NT2/D1 (cell line): ENCODE measurements around the gene GJC2.

ENCODE experiments used
- SUZ12 ChIP-seq: IDR thresholded peaks from 2 replicates; pipeline ENCODE4 v1.6.1; 2011; ENCODE audit not compliant: insufficient read length, insufficient read depth; ENCODE audit errors: extremely low read depth
- YY1 ChIP-seq: IDR thresholded peaks from 2 replicates; pipeline ENCODE4 v1.6.1; 2011; ENCODE audit not compliant: insufficient read length, insufficient read depth
- ZNF274 ChIP-seq: IDR thresholded peaks from 2 replicates; pipeline ENCODE4 v1.6.1; 2011; ENCODE audit warnings: mild to moderate bottlenecking, low read depth, low read length

DNA sequence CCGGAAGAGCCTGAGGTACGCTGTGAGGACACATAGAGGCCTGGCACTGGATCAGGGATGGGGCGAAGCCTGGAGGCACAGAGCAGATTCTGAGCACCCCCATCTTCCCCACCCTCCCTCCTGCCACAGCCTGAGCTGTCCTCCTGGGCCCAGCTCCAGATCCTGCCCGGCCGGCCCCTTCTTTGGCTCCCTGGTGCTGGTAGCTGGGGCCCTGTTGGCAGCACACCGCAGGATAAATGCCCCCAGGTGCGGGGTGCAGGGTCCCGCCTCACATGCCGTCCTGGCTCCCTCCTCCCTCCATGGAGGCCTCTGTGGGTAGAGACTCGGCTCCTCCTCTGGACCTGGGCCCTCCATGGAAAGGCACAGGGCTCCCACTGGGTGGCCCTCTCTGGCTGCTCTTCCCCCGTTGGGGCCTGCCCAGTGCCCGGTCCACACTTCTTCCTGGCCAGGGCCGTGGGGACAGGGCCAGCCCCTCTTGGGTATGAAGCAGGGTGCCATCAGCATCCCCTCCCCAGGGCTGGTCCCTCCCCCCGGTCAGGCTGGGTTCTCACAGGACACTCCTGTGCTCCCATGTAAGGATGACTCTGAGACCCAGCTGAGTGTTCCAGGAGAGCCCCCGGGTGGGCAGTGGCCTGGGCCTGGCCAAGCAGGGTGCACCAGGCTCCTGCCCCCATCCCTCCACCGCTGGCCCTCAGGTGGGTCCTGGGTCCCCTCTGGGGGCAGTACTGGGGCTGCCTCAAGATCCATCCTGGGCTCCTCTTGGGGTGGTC is 57.0 kb downstream of the GJC2 start:
- TF ChIP-seq YY1 (no peak), ZNF274 (no peak), SUZ12 (no peak)
